DND-41 (cell line): ENCODE results near the gene FERMT2.

Experiments
- ATAC-seq: fragments of 200-7000 bp; cut with Tn5 transposase; 3 replicates; pipeline ENCODE4 v1.9.1; 2021; ENCODE audit warnings: low read depth; ENCODE audit not compliant: insufficient read depth
- DNase-seq: peaks from one replicate; pipeline ENCODE4 v3.0.0-alpha.2; 2020
- H2AFZ ChIP-seq: 2 replicates; pipeline ENCODE4 v1.6.0; 2012; ENCODE audit warnings: low read depth, low read length
- H3K27ac ChIP-seq: 2 replicates; pipeline ENCODE4 v1.5.1; 2012; ENCODE audit warnings: low read length, inconsistent platforms
- H3K27me3 ChIP-seq: fragments of 200-600 bp; sonication (generic); 2 replicates; pipeline ENCODE4 v1.6.0; 2012; ENCODE audit warnings: low read length, mild to moderate bottlenecking, inconsistent platforms; ENCODE audit not compliant: insufficient read depth, poor library complexity
- H3K36me3 ChIP-seq: 2 replicates; pipeline ENCODE4 v1.5.1; 2012; ENCODE audit warnings: low read length, inconsistent platforms; ENCODE audit not compliant: insufficient read depth
- H3K4me1 ChIP-seq: 2 replicates; pipeline ENCODE4 v1.5.1; 2012; ENCODE audit warnings: mild to moderate bottlenecking, low read length; ENCODE audit not compliant: insufficient read depth
- H3K4me2 ChIP-seq: 2 replicates; pipeline ENCODE4 v1.6.0; 2012; ENCODE audit warnings: mild to moderate bottlenecking, moderate library complexity, low read length, inconsistent platforms; ENCODE audit not compliant: insufficient read depth
- H3K4me3 ChIP-seq, 2 experiments: fragments of 200-600 bp in 1 of 2; shearing (Covaris generic) in 1 of 2; 2 replicates each; pipeline ENCODE4 v1.5.1; 2012 to 2016; ENCODE audit warnings: inconsistent platforms in 2 of 2, low read length in 2 of 2, mild to moderate bottlenecking in 2 of 2, low read depth in 1 of 2, moderate library complexity in 1 of 2
- H3K79me2 ChIP-seq: 2 replicates; pipeline ENCODE4 v1.6.0; 2012; ENCODE audit warnings: low read length, inconsistent platforms; ENCODE audit not compliant: insufficient read depth
- H3K9ac ChIP-seq: 2 replicates; pipeline ENCODE4 v1.6.0; 2012; ENCODE audit warnings: low read depth, mild to moderate bottlenecking, inconsistent platforms, low read length, moderate library complexity
- H3K9me3 ChIP-seq: 2 replicates; pipeline ENCODE4 v1.5.1; 2012; ENCODE audit warnings: low read length, moderate library complexity, mild to moderate bottlenecking, inconsistent platforms; ENCODE audit not compliant: insufficient read depth, severe bottlenecking
- H4K20me1 ChIP-seq: 2 replicates; pipeline ENCODE4 v1.6.0; 2012; ENCODE audit warnings: low read length; ENCODE audit not compliant: insufficient read depth
- EZH2 ChIP-seq: IDR thresholded peaks from 3 replicates; pipeline ENCODE4 v1.6.1; 2012; ENCODE audit warnings: borderline replicate concordance, low read depth, mild to moderate bottlenecking, moderate library complexity, low read length, inconsistent platforms; ENCODE audit not compliant: severe bottlenecking
- TF ChIP-seq, protein P1 (sequence below): IDR thresholded peaks from 2 replicates; pipeline ENCODE4 v1.5.1; 2012; ENCODE audit warnings: borderline replicate concordance, low read length, moderate library complexity, mild to moderate bottlenecking; ENCODE audit not compliant: poor library complexity, severe bottlenecking; ENCODE audit errors: extremely low read depth

Gene FERMT2

DNA sequence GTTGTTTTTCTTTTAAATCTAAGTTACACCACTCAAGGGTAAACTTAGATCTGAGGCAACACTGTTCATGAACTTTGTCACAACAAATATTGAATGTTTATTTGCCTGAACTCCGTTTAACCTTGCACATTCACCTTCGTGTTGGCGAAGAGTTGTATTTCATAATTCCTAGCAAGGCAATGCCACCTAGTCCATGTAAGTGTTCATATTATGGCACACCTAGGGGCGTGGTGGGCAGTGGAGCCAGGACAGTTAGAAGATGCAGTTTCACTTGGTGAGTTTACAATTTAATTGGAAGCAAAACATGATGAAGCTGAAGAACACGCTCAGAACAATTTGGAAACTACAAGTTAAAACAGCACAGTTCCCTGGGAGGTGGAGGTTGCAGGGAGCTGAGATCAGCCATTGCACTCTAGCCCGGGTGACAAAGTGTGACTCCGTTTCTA, 129.0 kb downstream of the FERMT2 start:
- H3K27ac ChIP-seq = no peak overlapping the region
- H4K20me1 ChIP-seq = no peaks in the 10 kb centered on the region
- no peaks in the 10 kb centered on the region for H3K9me3 ChIP-seq
- no peaks in the 10 kb centered on the region for H3K36me3 ChIP-seq
- no peak overlapping the region for H3K4me3 ChIP-seq
- no peak for TF ChIP-seq EZH2
- TF ChIP-seq, protein P1, sequence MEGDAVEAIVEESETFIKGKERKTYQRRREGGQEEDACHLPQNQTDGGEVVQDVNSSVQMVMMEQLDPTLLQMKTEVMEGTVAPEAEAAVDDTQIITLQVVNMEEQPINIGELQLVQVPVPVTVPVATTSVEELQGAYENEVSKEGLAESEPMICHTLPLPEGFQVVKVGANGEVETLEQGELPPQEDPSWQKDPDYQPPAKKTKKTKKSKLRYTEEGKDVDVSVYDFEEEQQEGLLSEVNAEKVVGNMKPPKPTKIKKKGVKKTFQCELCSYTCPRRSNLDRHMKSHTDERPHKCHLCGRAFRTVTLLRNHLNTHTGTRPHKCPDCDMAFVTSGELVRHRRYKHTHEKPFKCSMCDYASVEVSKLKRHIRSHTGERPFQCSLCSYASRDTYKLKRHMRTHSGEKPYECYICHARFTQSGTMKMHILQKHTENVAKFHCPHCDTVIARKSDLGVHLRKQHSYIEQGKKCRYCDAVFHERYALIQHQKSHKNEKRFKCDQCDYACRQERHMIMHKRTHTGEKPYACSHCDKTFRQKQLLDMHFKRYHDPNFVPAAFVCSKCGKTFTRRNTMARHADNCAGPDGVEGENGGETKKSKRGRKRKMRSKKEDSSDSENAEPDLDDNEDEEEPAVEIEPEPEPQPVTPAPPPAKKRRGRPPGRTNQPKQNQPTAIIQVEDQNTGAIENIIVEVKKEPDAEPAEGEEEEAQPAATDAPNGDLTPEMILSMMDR = no peak
- H2AFZ ChIP-seq = no peak overlapping the region; the same call in 1 of the 2 replicates
- DNase-seq = no peak
- H3K79me2 ChIP-seq = no peaks in the 10 kb centered on the region
- no peak overlapping the region for H3K9ac ChIP-seq
- no peak for ATAC-seq
- H3K4me1 ChIP-seq = no peaks in the 10 kb centered on the region
- no peak overlapping the region for H3K4me2 ChIP-seq
- no peaks in the 10 kb centered on the region for H3K27me3 ChIP-seq

DNA sequence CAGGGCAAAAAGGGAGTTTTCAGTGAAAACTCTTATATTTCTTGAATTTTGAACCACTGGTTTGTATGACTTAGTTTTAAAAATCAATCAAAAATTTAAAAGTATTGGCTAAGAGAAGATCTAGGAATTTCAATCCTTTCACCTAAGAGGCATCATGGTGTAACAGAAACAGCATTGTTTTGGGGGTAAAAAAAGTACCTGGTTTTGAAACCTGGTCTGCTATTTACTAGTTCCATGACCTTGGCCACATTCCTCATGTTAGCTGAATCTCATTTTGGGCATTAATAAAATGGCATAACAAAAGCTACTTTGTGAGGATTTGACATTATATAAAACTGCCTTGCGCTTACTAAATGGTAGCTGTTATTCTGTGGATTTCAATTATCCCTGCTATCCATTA, 142.7 kb downstream of the FERMT2 start:
- H3K4me1 ChIP-seq = no peaks in the 10 kb centered on the region

More for the DNA sequence above, 142.7 kb downstream of the FERMT2 start:
- H3K9me3 ChIP-seq = no peaks in the 10 kb centered on the region
- H3K4me2 ChIP-seq = no peak overlapping the region
- H3K79me2 ChIP-seq = no peaks in the 10 kb centered on the region
- DNase-seq (no peak), ATAC-seq (no peak)
- no peak overlapping the region for H2AFZ ChIP-seq
- H3K4me3 ChIP-seq = no peak overlapping the region
- H3K9ac ChIP-seq = no peak overlapping the region
- H3K27me3 ChIP-seq = no peaks in the 10 kb centered on the region
- no peaks in the 10 kb centered on the region for H3K36me3 ChIP-seq
- no peak overlapping the region for H3K27ac ChIP-seq
- TF ChIP-seq, protein P1 = no peak
- TF ChIP-seq EZH2 = no peak
- no peaks in the 10 kb centered on the region for H4K20me1 ChIP-seq
